Hair follicle dermal papilla cell (primary cell): Measurements from ENCODE around the gene LRRTM4. TPM values are rescaled to one million over a fixed set of nuclear protein-coding genes. Genes with fewer than 3 reads are reported as not detected.

ENCODE experiments used
- small RNA-seq: library from RNA; depleted of rRNA; stranded (forward); fragments of <200 nt; gene quantifications from one replicate; pipeline ENCODE3, GENCODE V24; 2012
- total RNA-seq: library from RNA; depleted of rRNA; stranded (reverse); fragments of >200 nt; gene quantifications from 2 replicates; pipeline ENCODE4 v1.2.3, GENCODE V29; 2012

The LRRTM4 gene
- total RNA-seq, result not detected in 2 replicates

DNA sequence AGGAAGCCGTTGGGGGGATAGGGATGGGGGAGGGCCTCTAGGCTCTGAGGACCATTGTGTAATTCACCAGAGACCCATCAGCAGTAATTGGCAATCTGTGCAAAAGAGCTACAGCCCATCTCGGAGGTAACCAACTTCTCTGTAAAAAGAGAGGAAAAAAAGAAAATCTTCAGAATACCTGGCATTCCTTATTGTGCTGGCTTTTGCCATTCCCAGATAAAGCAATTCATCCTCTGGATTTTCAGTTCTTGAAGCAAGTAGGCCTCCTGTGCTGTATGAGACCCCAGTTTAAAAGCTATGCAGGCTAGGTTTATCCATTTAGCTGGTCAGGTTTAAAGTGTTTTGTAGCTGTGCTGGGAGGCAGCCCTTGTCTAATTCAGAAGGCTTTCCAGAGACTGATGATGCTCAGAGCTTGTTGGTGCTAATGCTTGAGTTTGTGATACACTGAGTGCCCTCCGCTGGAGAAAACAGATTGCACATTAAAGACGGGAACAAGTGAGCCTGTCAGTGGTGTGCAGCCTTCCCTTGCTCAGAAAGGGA lies at the start of gene LRRTM4:
TSS of gene LRRTM4 (minus strand) at position 446 of the 540 bp plus-strand sequence.

Small RNA genes within 50 kb of the gene (small RNA-seq; reads per million reads assigned to genes)
- gene RNA5SP98, result not detected
